Chondrocyte (in vitro differentiated cells): Measurements from ENCODE around the gene TMEM129. TPM values are rescaled to one million over a fixed set of nuclear protein-coding genes. Genes with fewer than 3 reads are reported as not detected.

ENCODE experiments used
- DNase-seq: peaks from one replicate; pipeline ENCODE4 v3.0.0; 2021; ENCODE audit warnings: mixed read lengths, low spot score
- H3K27ac Mint-ChIP-seq: one replicate; pipeline ENCODE4 v1.8.0; 2021; ENCODE audit warnings: mild to moderate bottlenecking, moderate library complexity, mixed read lengths; ENCODE audit not compliant: unreplicated experiment
- H3K27me3 Mint-ChIP-seq: 2 replicates; pipeline ENCODE4 v1.8.0; 2021; ENCODE audit warnings: low read depth, mixed read lengths
- H3K36me3 Mint-ChIP-seq: 2 replicates; pipeline ENCODE4 v1.8.0; 2021; ENCODE audit warnings: low read depth, mixed read lengths
- H3K4me1 Mint-ChIP-seq: 2 replicates; pipeline ENCODE4 v1.8.0; 2021; ENCODE audit warnings: low read depth, mild to moderate bottlenecking, mixed read lengths
- H3K4me3 Mint-ChIP-seq: one replicate; pipeline ENCODE4 v1.8.0; 2021; ENCODE audit warnings: mild to moderate bottlenecking, moderate library complexity, mixed read lengths; ENCODE audit not compliant: unreplicated experiment
- H3K9me3 Mint-ChIP-seq: 2 replicates; pipeline ENCODE4 v1.8.0; 2021; ENCODE audit warnings: low read depth, mixed read lengths
- total RNA-seq: library from RNA; stranded (reverse); gene quantifications from 3 replicates; pipeline ENCODE4 v1.2.1, GENCODE V29; 2021
- TF ChIP-seq, protein P1 (sequence below): fragments of 200-600 bp; sonication (generic); IDR thresholded peaks from 2 replicates; pipeline ENCODE4 v1.5.0; 2021; ENCODE audit warnings: antibody characterized with exemption, mild to moderate bottlenecking, moderate library complexity

Gene TMEM129
- total RNA-seq, 1 donor from 2014 or later, result 43.0 TPM

- DNase-seq, result no peak
- TF ChIP-seq, protein P1, sequence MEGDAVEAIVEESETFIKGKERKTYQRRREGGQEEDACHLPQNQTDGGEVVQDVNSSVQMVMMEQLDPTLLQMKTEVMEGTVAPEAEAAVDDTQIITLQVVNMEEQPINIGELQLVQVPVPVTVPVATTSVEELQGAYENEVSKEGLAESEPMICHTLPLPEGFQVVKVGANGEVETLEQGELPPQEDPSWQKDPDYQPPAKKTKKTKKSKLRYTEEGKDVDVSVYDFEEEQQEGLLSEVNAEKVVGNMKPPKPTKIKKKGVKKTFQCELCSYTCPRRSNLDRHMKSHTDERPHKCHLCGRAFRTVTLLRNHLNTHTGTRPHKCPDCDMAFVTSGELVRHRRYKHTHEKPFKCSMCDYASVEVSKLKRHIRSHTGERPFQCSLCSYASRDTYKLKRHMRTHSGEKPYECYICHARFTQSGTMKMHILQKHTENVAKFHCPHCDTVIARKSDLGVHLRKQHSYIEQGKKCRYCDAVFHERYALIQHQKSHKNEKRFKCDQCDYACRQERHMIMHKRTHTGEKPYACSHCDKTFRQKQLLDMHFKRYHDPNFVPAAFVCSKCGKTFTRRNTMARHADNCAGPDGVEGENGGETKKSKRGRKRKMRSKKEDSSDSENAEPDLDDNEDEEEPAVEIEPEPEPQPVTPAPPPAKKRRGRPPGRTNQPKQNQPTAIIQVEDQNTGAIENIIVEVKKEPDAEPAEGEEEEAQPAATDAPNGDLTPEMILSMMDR, result no peak
- Mint-ChIP-seq H3K27me3 (no peaks in the 10 kb centered on the region), H3K36me3 (no peaks in the 10 kb centered on the region), H3K4me3 (no peak overlapping the region), H3K9me3 (no peaks in the 10 kb centered on the region), H3K27ac (no peak overlapping the region), H3K4me1 (no peaks in the 10 kb centered on the region)
These were observed 32.2 kb upstream of the TMEM129 start for GRCh38 chr4:1753294-1753696.

DNA sequence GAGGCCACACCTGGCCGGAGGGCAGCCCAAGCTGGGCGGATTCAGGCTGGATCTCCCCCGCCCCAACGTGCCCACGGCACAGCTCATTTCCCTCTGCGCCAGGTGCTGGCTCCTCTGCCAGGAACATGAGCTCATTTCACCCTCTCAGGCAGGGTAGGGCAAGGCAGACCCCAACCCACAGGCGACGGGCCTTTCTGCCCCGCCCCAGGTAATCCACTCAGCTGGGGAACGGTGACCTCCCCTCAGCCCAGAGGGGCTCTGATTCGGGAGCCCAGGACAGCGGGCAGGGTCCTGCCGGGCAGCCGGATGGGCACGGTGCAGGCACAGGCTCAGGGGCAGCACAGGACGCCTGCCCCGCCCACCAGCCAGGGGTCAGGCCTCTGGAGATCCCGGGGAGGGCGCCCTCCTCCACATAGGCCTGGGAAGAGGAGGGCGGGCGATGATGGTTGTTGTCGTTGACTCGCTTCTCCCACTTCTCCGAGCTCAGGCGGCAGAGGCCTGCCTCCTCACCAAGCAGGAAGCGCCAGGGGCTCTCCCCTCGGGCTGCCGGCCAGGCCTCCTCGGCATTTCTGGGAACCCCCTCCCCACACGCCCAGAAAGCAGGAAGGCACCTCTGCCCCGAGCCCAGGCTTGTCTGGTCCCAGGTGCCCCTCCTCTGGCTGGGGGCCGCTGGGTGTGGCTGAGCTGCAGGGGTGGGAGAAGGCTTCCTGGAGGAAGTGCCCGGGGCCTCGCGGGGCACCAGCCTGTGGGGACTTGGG, 31.3 kb upstream of the TMEM129 start:
- no peak for DNase-seq

DNA sequence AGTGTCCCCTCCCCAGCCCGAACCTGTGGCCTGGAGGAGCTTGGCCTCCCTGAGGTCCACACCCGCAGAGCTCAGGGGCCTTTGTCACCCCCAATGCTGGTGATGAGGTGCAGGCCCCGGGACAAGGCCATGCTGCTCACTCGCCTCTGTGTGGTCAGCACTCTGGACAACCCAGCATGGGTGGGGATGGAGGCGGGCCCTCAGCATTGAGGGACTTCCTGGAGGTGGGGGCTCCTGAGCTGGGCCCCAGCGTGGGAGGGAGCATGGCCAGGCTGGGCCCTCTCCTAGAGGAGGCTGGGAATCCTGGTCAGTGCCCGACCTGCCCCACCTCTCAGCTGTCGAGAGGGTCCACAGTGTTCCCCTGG, 30.8 kb upstream of the TMEM129 start:
- Mint-ChIP-seq H3K27me3 (no peaks in the 10 kb centered on the region), H3K4me1 (no peaks in the 10 kb centered on the region), H3K36me3 (no peaks in the 10 kb centered on the region), H3K4me3 (no peak overlapping the region), H3K9me3 (no peaks in the 10 kb centered on the region), H3K27ac (no peak overlapping the region)
- DNase-seq, result no peak
- TF ChIP-seq, protein P1, result no peak

More for the DNA sequence above, 31.3 kb upstream of the TMEM129 start:
- no peaks in the 10 kb centered on the region for H3K9me3 Mint-ChIP-seq
- TF ChIP-seq, protein P1, result no peak
- no peak overlapping the region for H3K27ac Mint-ChIP-seq
- H3K4me3 Mint-ChIP-seq, result no peak overlapping the region
- no peaks in the 10 kb centered on the region for H3K4me1 Mint-ChIP-seq
- H3K36me3 Mint-ChIP-seq, result no peaks in the 10 kb centered on the region
- no peaks in the 10 kb centered on the region for H3K27me3 Mint-ChIP-seq

DNA sequence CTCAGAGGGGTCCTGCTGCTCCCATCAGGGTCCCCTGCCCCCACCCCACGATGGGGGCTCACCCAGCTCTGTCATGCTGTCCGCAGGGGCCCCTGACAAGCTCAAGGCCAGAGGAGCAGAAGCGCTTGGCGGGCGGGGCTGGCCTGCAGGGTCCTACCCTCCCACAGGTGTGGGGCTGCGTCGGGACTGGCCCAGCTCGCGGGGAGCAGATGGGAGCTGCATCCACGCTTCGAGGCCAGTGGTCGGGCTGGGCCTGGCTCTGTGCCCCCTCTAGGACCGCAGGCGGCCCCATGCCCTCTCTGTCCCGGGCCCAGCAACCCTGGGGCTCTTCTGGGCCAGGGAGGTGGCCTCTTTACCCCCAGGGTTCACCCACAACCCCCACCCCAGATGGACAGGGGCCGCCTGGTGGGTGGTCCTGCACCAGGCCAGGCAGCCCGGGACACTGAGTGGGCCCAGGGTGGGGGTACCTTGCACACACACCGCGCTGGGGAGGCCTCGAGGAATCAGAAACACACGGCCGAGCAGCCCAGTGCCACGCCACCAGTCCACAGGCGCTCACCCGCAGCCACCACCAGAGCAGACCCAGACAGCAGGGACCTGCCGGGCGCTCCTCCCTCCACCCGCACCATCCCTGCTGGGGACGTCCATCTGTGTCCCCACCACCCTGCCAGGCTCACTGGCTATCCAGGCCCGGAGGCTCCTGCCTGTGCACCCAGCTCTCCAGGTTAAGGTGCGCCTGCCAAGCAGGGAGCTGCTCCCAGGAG, 30.2 kb upstream of the TMEM129 start:
- Mint-ChIP-seq H3K4me3 (no peak overlapping the region), H3K4me1 (no peaks in the 10 kb centered on the region), H3K36me3 (no peaks in the 10 kb centered on the region), H3K27me3 (no peaks in the 10 kb centered on the region), H3K9me3 (no peaks in the 10 kb centered on the region), H3K27ac (no peak overlapping the region)
- no peak for DNase-seq
- TF ChIP-seq, protein P1, result no peak

- H3K36me3 Mint-ChIP-seq, result no peaks in the 10 kb centered on the region
These were observed 29.4 kb upstream of the TMEM129 start for GRCh38 chr4:1750381-1751154.

More at GRCh38 chr4:1750381-1751154, 29.4 kb upstream of the TMEM129 start:
- DNase-seq, result no peak
- TF ChIP-seq, protein P1, result no peak
- no peaks in the 10 kb centered on the region for H3K27me3 Mint-ChIP-seq
- H3K27ac Mint-ChIP-seq, result no peak overlapping the region
- H3K4me3 Mint-ChIP-seq, result no peak overlapping the region
- no peaks in the 10 kb centered on the region for H3K4me1 Mint-ChIP-seq
- no peaks in the 10 kb centered on the region for H3K9me3 Mint-ChIP-seq
